HepG2 (cell line): ENCODE measurements around the gene H3-3A. TPM values are rescaled to one million over a fixed set of nuclear protein-coding genes. Genes with fewer than 3 reads are reported as not detected.

Source experiments
- ATAC-seq: fragments of 200-7000 bp; cut with Tn5 transposase; 3 replicates; pipeline ENCODE4 v1.9.1; 2020; ENCODE audit warnings: mild to moderate bottlenecking, moderate library complexity
- BruUV-seq: library from RNA; stranded (reverse); fragments of 400-500 nt; replicated peaks from 2 replicates; lab custom pipeline; 2021; lab: Mats Ljungman, UMichigan
- CTCF ChIA-PET: fragments of 300-600 bp; formaldehyde crosslinking; extraction: SDS; loops from one replicate; lab custom pipeline; 2021; ENCODE audit warnings: low total read pairs, inconsistent platforms, low intra/inter-chr PET ratio; lab: Yijun Ruan, JAX
- POLR2A ChIA-PET: fragments of 350-600 bp; sonication (Branson Sonifier 250); formaldehyde crosslinking; loops from one replicate; lab custom pipeline; 2020; ENCODE audit warnings: antibody characterized with exemption, inconsistent platforms; lab: Yijun Ruan, JAX
- DNase-seq: peaks from one replicate; pipeline ENCODE4 v3.0.0-alpha.2; 2015; ENCODE audit warnings: low spot score
- FAIRE-seq: peaks from 3 replicates; lab custom pipeline; 2011; peaks lifted over from hg19 to GRCh38; lab: Jason Lieb, UNC
- H2AFZ ChIP-seq: one replicate; pipeline ENCODE4 v1.6.1; 2011; ENCODE audit warnings: low read length, inconsistent platforms
- H3K27ac ChIP-seq: fragments of 300-600 bp; 3 replicates; pipeline ENCODE4 v1.8.0; 2011; ENCODE audit warnings: mixed run types, mild to moderate bottlenecking, mixed read lengths, low read length, inconsistent platforms; ENCODE audit not compliant: insufficient read depth; ENCODE audit errors: extremely low read length
- H3K27me3 ChIP-seq, 2 experiments: fragments of 200-600 bp in 1 of 2; 2 replicates in 1 of 2; 3 replicates in 1 of 2; pipeline versions ENCODE4 v1.6.0 to v1.8.0; 2011; ENCODE audit warnings: low read length in 2 of 2, mild to moderate bottlenecking in 2 of 2, moderate library complexity in 2 of 2, inconsistent platforms in 1 of 2; ENCODE audit not compliant: insufficient read depth in 2 of 2, control insufficient read depth in 1 of 2
- H3K36me3 ChIP-seq, 2 experiments: fragments of 200-600 bp in 1 of 2; replicated peaks in 1 of 2; 2 replicates in 1 of 2; 3 replicates in 1 of 2; pipeline versions ENCODE4 v1.5.1 to v1.8.0; 2011; ENCODE audit warnings: low read length in 2 of 2, inconsistent platforms in 1 of 2; ENCODE audit not compliant: insufficient read depth in 2 of 2, control insufficient read depth in 1 of 2
- H3K4me1 ChIP-seq: 2 replicates; pipeline ENCODE4 v1.5.1; 2012; ENCODE audit warnings: low read length, inconsistent platforms; ENCODE audit not compliant: insufficient read depth
- H3K4me2 ChIP-seq: 2 replicates; pipeline ENCODE4 v1.6.0; 2011; ENCODE audit warnings: low read depth, low read length, inconsistent platforms
- H3K4me3 ChIP-seq, 3 experiments: fragments of 200-600 bp in 1 of 3; sonication (generic), shearing (Covaris generic) in 1 of 3; replicated peaks in 1 of 3; 2 replicates each; pipeline ENCODE4 v1.5.1; 2011 to 2016; ENCODE audit warnings: low read length in 3 of 3, inconsistent platforms in 2 of 3, low read depth in 2 of 3, mild to moderate bottlenecking in 2 of 3, control low read depth in 1 of 3, mixed read lengths in 1 of 3; ENCODE audit not compliant: insufficient read depth in 1 of 3
- H3K79me2 ChIP-seq: one replicate; pipeline ENCODE4 v1.6.1; 2011; ENCODE audit warnings: low read length, inconsistent platforms; ENCODE audit not compliant: insufficient read depth
- H3K9ac ChIP-seq: 2 replicates; pipeline ENCODE4 v1.6.0; 2011; ENCODE audit warnings: mild to moderate bottlenecking, low read depth, low read length, inconsistent platforms; ENCODE audit not compliant: insufficient read depth
- H3K9me3 ChIP-seq: 2 replicates; pipeline ENCODE4 v1.5.1; 2012; ENCODE audit warnings: mild to moderate bottlenecking, low read length
- H4K20me1 ChIP-seq: 2 replicates; pipeline ENCODE4 v1.6.0; 2011; ENCODE audit warnings: inconsistent platforms, mild to moderate bottlenecking, low read length, moderate library complexity; ENCODE audit not compliant: insufficient read depth
- EHMT2 ChIP-seq: fragments of 200-600 bp; sonication (generic); IDR thresholded peaks from 2 replicates; pipeline ENCODE4 v1.7.0; 2017; ENCODE audit warnings: antibody characterized with exemption, low read depth, low read length, borderline replicate concordance
- KDM6A ChIP-seq: IDR thresholded peaks from 2 replicates; pipeline ENCODE4 v1.6.1; 2016; ENCODE audit warnings: low read depth
- MBNL3 ChIP-seq: fragments of 250-450 bp; sonication (Bioruptor Pico); conservative IDR thresholded peaks from 2 replicates; pipeline ENCODE4 v1.8.0; 2022; ENCODE audit warnings: mild to moderate bottlenecking, inconsistent platforms
- MED8 ChIP-seq: sonication (generic); formaldehyde crosslinking; IDR thresholded peaks from 2 replicates; pipeline ENCODE4 v1.8.1; 2023; ENCODE audit warnings: mild to moderate bottlenecking, missing genetic modification reagents; ENCODE audit not compliant: insufficient replicate concordance
- NR1H2 ChIP-seq: sonication (generic); formaldehyde crosslinking; IDR thresholded peaks from 2 replicates; pipeline ENCODE4 v1.8.1; 2022; ENCODE audit warnings: low read depth, missing genetic modification reagents, borderline replicate concordance
- PBX3 ChIP-seq: sonication (generic); formaldehyde crosslinking; IDR thresholded peaks from 2 replicates; pipeline ENCODE4 v1.8.1; 2023; ENCODE audit warnings: missing genetic modification reagents, inconsistent platforms, borderline replicate concordance
- POLR2A ChIP-seq, 2 experiments: IDR thresholded peaks; 2 replicates each; pipeline ENCODE4 v1.6.1; 2011; ENCODE audit warnings: low read depth in 2 of 2, low read length in 2 of 2, mild to moderate bottlenecking in 1 of 2, moderate library complexity in 1 of 2; ENCODE audit not compliant: insufficient read depth in 1 of 2
- RBM39 ChIP-seq: fragments of 200-400 bp; formaldehyde crosslinking; IDR thresholded peaks from one replicate; pipeline ENCODE4 v1.6.1; 2018; ENCODE audit warnings: antibody characterized with exemption, mild to moderate bottlenecking, low read depth, low read length; ENCODE audit not compliant: poor library complexity, severe bottlenecking
- ZBTB1 ChIP-seq: sonication (generic); formaldehyde crosslinking; IDR thresholded peaks from 2 replicates; pipeline ENCODE4 v1.4.0; 2020; ENCODE audit warnings: missing genetic modification reagents, borderline replicate concordance
- ZFP36L2 ChIP-seq: sonication (generic); formaldehyde crosslinking; IDR thresholded peaks from 2 replicates; pipeline ENCODE4 v1.4.0; 2020; ENCODE audit warnings: missing genetic modification reagents
- ZFP37 ChIP-seq: sonication (generic); formaldehyde crosslinking; IDR thresholded peaks from 2 replicates; pipeline ENCODE4 v1.4.0; 2020; ENCODE audit warnings: missing genetic modification reagents, borderline replicate concordance
- ZNF460 ChIP-seq: sonication (generic); formaldehyde crosslinking; IDR thresholded peaks from 2 replicates; pipeline ENCODE4 v1.5.1; 2020; ENCODE audit warnings: missing genetic modification reagents, mild to moderate bottlenecking, borderline replicate concordance
- ZNF644 ChIP-seq: IDR thresholded peaks from 2 replicates; pipeline ENCODE4 v1.6.1; 2016; ENCODE audit warnings: low read depth
- ZNF713 ChIP-seq: sonication (generic); formaldehyde crosslinking; IDR thresholded peaks from 2 replicates; pipeline ENCODE4 v1.4.0; 2020; ENCODE audit warnings: mild to moderate bottlenecking, missing genetic modification reagents
- ZNF879 ChIP-seq: sonication (generic); formaldehyde crosslinking; IDR thresholded peaks from 2 replicates; pipeline ENCODE4 v1.8.1; 2023; ENCODE audit warnings: missing genetic modification reagents
- ZSCAN21 ChIP-seq: sonication (generic); formaldehyde crosslinking; IDR thresholded peaks from 2 replicates; pipeline ENCODE4 v1.8.0; 2022; ENCODE audit warnings: mild to moderate bottlenecking, missing genetic modification reagents, moderate library complexity, borderline replicate concordance
- ZXDC ChIP-seq: sonication (generic); formaldehyde crosslinking; IDR thresholded peaks from 2 replicates; pipeline ENCODE4 v1.5.0; 2020; ENCODE audit warnings: mild to moderate bottlenecking, missing genetic modification reagents
- WGBS: methylation state at CpG from one replicate; pipeline ENCODE4 v1.1.6; 2017; ENCODE audit warnings: low lambda C conversion rate; 5-methylcytosine and 5-hydroxymethylcytosine counted together
- in situ Hi-C: cut with HindIII; loops from 2 replicates; pipeline ENCODE4 v1.10.0; 2017; ENCODE audit warnings: low pct_unique_long_range_greater_than_20kb; ENCODE audit not compliant: extremely low pct_ligation_motif_present
- intact Hi-C: fragments of 100-400 bp; cut with micrococcal nuclease; formaldehyde crosslinking; loops from one replicate; pipeline ENCODE4 v1.10.0; 2022; ENCODE audit not compliant: unreplicated experiment
- polyA plus RNA-seq, 8 experiments: library from polyadenylated mRNA; depleted of rRNA in 3 of 8; stranded (reverse) in 7 of 8; unstranded in 1 of 8; fragments of >200 nt; fragmentation: Illumina TruSeq in 4 of 8; extraction: Trizol in 4 of 8; gene quantifications; 2 replicates each; pipeline versions ENCODE4 v1.2.1 to v1.2.3, GENCODE V29; 2011 to 2016; ENCODE audit warnings: low read depth in 4 of 8, missing spikeins in 1 of 8, mixed read lengths in 1 of 8; ENCODE audit not compliant: insufficient read depth in 1 of 8
- total RNA-seq, 5 experiments: library from RNA; depleted of rRNA; stranded (reverse); fragments of >200 nt; fragmentation: Illumina TruSeq; extraction: Trizol; gene quantifications; 2 replicates each; pipeline ENCODE4 v1.2.3, GENCODE V29; 2016; ENCODE audit warnings: low read depth in 1 of 5

Gene H3-3A
- total and polyA plus RNA-seq, 2 of the 13 experiments (the other 11 are each of a cell fraction or from before 2014, with no cell fraction given): 221 to 320 TPM

- ChIA-PET CTCF (no interaction called here), POLR2A (no interaction called here)
- no peak overlapping the region for H2AFZ ChIP-seq
- H3K9me3 ChIP-seq: no peaks in the 10 kb centered on the region
- H3K27me3 ChIP-seq: peaks cover 2 to 41% of the 10 kb centered on the region in 2 experiments; a peak in 4 of 5 replicates
- no peaks in the 10 kb centered on the region for H4K20me1 ChIP-seq
- ATAC-seq: no peak
- H3K4me3 ChIP-seq: no peak overlapping the region
- no peak for TF ChIP-seq NR1H2 (CRISPR knock-in tag)
- TF ChIP-seq ZNF713 (CRISPR knock-in tag): no peak
- no peak for TF ChIP-seq ZXDC (CRISPR knock-in tag)
- TF ChIP-seq PBX3 (CRISPR knock-in tag): no peak
- no peak for TF ChIP-seq ZFP36L2 (CRISPR knock-in tag)
- no peak for TF ChIP-seq RBM39
- TF ChIP-seq ZBTB1 (CRISPR knock-in tag): no peak
- no peak for TF ChIP-seq EHMT2
- TF ChIP-seq MBNL3 (CRISPR knock-in tag): no peak
- TF ChIP-seq ZNF644 (CRISPR knock-in tag): no peak
- TF ChIP-seq ZNF460: no peak
- TF ChIP-seq KDM6A (CRISPR knock-in tag): no peak
- no peak for TF ChIP-seq ZSCAN21 (CRISPR knock-in tag)
- TF ChIP-seq ZFP37: no peak
- no peak for TF ChIP-seq POLR2A (IDR thresholded peaks at IDR 0.05; ENCODE audit: insufficient read depth in 1 of 2, low read depth in 2 of 2, low read length in 2 of 2)
- TF ChIP-seq MED8: no peak
- no peak for TF ChIP-seq ZNF879 (CRISPR knock-in tag)
- no peaks in the 10 kb centered on the region for H3K79me2 ChIP-seq
- 60% methylated on average over 6 of the region's 6 CpGs for WGBS
- in situ Hi-C loops (no loop called here), intact Hi-C loops (no loop called here)
- no peaks in the 10 kb centered on the region for H3K36me3 ChIP-seq
- no peak overlapping the region for H3K4me2 ChIP-seq
- FAIRE-seq: no peak
- peaks cover 48% of the 10 kb centered on the region for H3K4me1 ChIP-seq
- H3K27ac ChIP-seq: no peak overlapping the region
- DNase-seq: no peak
- BruUV-seq: no TSS peak
- no peak overlapping the region for H3K9ac ChIP-seq
These were observed 56.7 kb downstream of the H3-3A start for GRCh38 chr1:226119169-226119568.
